Heart right ventricle (tissue), 16 donors: ENCODE data around the gene DISP3. TPM values are rescaled to one million over a fixed set of nuclear protein-coding genes. Genes with fewer than 3 reads are reported as not detected.

Source experiments
- ATAC-seq, 8 donors: fragments of 200-7000 bp; cut with Tn5 transposase; one replicate each; pipeline ENCODE4 v1.9.1; 2020; ENCODE audit warnings: mild to moderate bottlenecking in 8 of 8, moderate library complexity in 8 of 8, moderate number of reproducible peaks in 1 of 8
- DNase-seq, 2 donors: peaks; one replicate each; pipeline ENCODE4 v3.0.0-alpha.2; 2020
- H3K27ac ChIP-seq, 10 donors: fragments of 200-600 bp; sonication (generic) in 2 of 10; one replicate each; pipeline versions ENCODE4 v1.5.0 to v1.8.0; 2020 to 2022; ENCODE audit warnings: mild to moderate bottlenecking in 3 of 10
- H3K27me3 ChIP-seq, 7 donors: fragments of 200-600 bp; one replicate each; pipeline ENCODE4 v1.8.0; 2021 to 2022; ENCODE audit warnings: mild to moderate bottlenecking in 2 of 7
- H3K36me3 ChIP-seq, 9 donors: fragments of 200-600 bp; sonication (generic) in 1 of 9; one replicate each; pipeline versions ENCODE4 v1.5.0 to v1.8.0; 2020 to 2022; ENCODE audit warnings: mild to moderate bottlenecking in 2 of 9
- H3K4me1 ChIP-seq, 9 donors: fragments of 200-600 bp; sonication (generic) in 1 of 9; one replicate each; pipeline versions ENCODE4 v1.5.0 to v1.8.0; 2020 to 2022; ENCODE audit warnings: mild to moderate bottlenecking in 4 of 9
- H3K4me3 ChIP-seq, 10 donors: fragments of 200-600 bp; sonication (generic) in 2 of 10; one replicate each; pipeline versions ENCODE4 v1.5.0 to v1.8.0; 2020 to 2022; ENCODE audit warnings: mild to moderate bottlenecking in 7 of 10, moderate library complexity in 2 of 10
- H3K9me3 ChIP-seq, 11 donors: fragments of 200-600 bp in 10 of 11; sonication (generic) in 2 of 11; one replicate each; pipeline versions ENCODE4 v1.5.0 to v1.8.0; 2013 to 2022; ENCODE audit warnings: mild to moderate bottlenecking in 2 of 11, control low read depth in 1 of 11, moderate library complexity in 1 of 11
- WGBS, 2 donors: extraction: QIAGEN DNeasy Blood & Tissue Kit; methylation state at CpG; one replicate each; pipeline ENCODE4 v1.1.7; 2013; ENCODE audit warnings: inconsistent platforms in 1 of 2; 5-methylcytosine and 5-hydroxymethylcytosine counted together
- intact Hi-C, 10 donors: fragments of 100-400 bp; cut with DNase I; formaldehyde crosslinking; loops; one replicate each; pipeline versions ENCODE4 v1.11.1 to v1.14.2; 2022
- polyA plus RNA-seq, 2 donors: library from polyadenylated mRNA; stranded (reverse); fragments of 200-250 nt; gene quantifications; one replicate each; pipeline ENCODE4 v1.2.3, GENCODE V29; 2013
- total RNA-seq, 10 donors: library from RNA; stranded (reverse); fragmentation: NEBNext Ultra II Directional in 3 of 10; extraction: Animal tissue kit (Norgen Biotek cat#: 25700) in 3 of 10; gene quantifications; one replicate each; pipeline versions ENCODE4 v1.2.1 to v1.2.4, GENCODE V29; 2021 to 2023
- TF ChIP-seq, protein P1 (sequence below), 9 donors: fragments of 200-600 bp; sonication (generic) in 2 of 9; IDR thresholded peaks; one replicate each; pipeline versions ENCODE4 v1.5.0 to v1.8.0; 2021 to 2022; ENCODE audit warnings: antibody characterized with exemption in 9 of 9, mild to moderate bottlenecking in 5 of 9, moderate library complexity in 1 of 9
- donor health status: Arrhythmogenic right ventricular cardiomyopathy.
- donor health status: ischemic (EF 13 %, LVEDD 7.1; RV severe dilation, severe dysfunction).
- donor health status: healthy with polysubstance abuse.
- donor health status: DM: no; HTN: yes; CAD: no.
- donor health status: DM: no; HTN: no; CAD: no.
- donor health status: ischemic (EF 25% LVEDD 6.9; RV normal size, moderate dysfunction).
- donor health status: ischemic (EF 25% LVEDD 5.7; RV mildly dilated, moderate dysfunction).
- donor health status: healthy.
- donor health status: DM: yes; HTN: yes; CAD: no.
- donor health status: Ischemic cardiomyopathy.
- donor health status: ischemic (EF 35%, LVEDD 5.7; RV mildly dilated, moderate dysfunction).
- donor health status: nonischemic (EF 11% LVEDD 7.7; RV severe dilation, severe dysfunction).
- donor health status: DM: yes; HTN: yes; CAD: no.
- donor health status: PGD.
- donor health status: ischemic (EF 29% LVEDD 5.4; RV normal size, mild dysfunction).
- donor health status: nonischemic (EF 23%, LVEDD 6.1; RV moderate dilation, normal function).

Gene DISP3
- total and polyA plus RNA-seq, 12 donors, result 0.05 to 0.22 (median 0.13) TPM; not detected in 5

DNA sequence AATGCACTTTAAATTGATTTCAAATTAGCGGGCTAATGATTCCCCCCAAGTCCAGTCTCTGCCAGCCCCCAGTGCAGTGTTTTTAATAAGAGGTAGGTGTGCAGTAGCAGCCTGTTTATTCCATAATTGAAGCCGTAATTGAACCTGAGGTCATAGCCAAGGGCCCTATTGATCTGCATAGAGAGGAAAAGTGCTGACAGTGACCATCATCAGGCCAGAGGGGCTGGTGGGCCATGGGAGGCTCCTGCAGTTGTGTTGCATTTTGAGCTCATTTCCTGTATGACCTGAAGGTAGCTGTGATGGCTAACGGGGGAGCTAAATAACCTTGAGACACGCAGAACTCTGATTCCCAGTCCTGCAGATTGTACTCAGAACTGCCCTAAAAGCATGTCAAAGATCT is 67.5 kb downstream of the DISP3 start:
- Histone ChIP-seq H3K4me3 (no peak overlapping the region), H3K27me3 (peaks cover 0 to 39% (median 19%) of the 10 kb centered on the region in 7 donors), H3K9me3 (no peaks in the 10 kb centered on the region), H3K36me3 (no peaks in the 10 kb centered on the region), H3K4me1 (no peaks in the 10 kb centered on the region), H3K27ac (no peak overlapping the region)
- DNase-seq (no peak), ATAC-seq (no peak)
- WGBS, 2 donors, result 70% methylated on average over 4 of the region's 4 CpGs
- intact Hi-C loops, result loop anchor here in 1 of 10 donors (10.0 kb wide), 1 partner anchor 78 kb away; no protein-coding TSS in a partner anchor
- TF ChIP-seq, protein P1, sequence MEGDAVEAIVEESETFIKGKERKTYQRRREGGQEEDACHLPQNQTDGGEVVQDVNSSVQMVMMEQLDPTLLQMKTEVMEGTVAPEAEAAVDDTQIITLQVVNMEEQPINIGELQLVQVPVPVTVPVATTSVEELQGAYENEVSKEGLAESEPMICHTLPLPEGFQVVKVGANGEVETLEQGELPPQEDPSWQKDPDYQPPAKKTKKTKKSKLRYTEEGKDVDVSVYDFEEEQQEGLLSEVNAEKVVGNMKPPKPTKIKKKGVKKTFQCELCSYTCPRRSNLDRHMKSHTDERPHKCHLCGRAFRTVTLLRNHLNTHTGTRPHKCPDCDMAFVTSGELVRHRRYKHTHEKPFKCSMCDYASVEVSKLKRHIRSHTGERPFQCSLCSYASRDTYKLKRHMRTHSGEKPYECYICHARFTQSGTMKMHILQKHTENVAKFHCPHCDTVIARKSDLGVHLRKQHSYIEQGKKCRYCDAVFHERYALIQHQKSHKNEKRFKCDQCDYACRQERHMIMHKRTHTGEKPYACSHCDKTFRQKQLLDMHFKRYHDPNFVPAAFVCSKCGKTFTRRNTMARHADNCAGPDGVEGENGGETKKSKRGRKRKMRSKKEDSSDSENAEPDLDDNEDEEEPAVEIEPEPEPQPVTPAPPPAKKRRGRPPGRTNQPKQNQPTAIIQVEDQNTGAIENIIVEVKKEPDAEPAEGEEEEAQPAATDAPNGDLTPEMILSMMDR (IDR thresholded peaks at IDR 0.05), result no peak

DNA sequence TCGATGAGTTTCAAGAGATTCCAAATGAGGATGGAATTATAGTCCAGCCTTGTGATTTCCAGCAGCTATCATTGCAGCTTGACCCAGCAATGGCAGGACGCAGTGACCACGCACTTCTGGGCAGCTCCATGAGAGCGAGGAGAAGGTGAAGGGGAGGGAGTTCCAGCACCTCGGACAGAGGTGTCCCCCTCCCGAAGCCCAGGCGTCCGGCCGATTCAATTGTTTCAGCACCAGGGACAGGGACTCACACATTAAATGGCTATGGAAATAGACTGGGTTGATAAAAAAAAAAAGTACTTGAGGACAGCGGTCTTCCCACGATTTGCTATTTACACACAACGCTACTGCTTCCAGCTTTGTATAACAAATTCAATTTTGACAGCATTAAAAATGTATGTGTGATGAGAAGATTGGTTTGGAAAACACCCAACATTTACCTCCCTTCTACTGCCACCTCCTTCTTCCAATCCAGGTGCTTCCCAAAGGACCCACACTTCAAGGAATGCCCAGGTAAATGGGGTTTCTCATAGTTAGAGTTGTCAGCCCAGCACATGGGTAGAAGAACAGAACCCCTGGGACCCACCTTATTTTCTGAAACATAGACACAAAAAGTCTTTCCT is 71.8 kb downstream of the DISP3 start:
- peak in 6 of 8 donors; percentile 55 to 66 (median 62) for ATAC-seq
- no peaks in the 10 kb centered on the region for H3K36me3 ChIP-seq
- H3K27me3 ChIP-seq, result peaks cover 0 to 39% (median 25%) of the 10 kb centered on the region in 7 donors
- 8% methylated on average over 12 of the region's 12 CpGs for WGBS, 2 donors
- H3K4me1 ChIP-seq, result no peaks in the 10 kb centered on the region
- intact Hi-C loops, result no loop called here
- no peak overlapping the region for H3K4me3 ChIP-seq
- no peaks in the 10 kb centered on the region for H3K9me3 ChIP-seq
- DNase-seq, result peak; percentile 42 to 75
- no peak overlapping the region for H3K27ac ChIP-seq
- TF ChIP-seq, protein P1 (IDR thresholded peaks at IDR 0.05), result no peak

DNA sequence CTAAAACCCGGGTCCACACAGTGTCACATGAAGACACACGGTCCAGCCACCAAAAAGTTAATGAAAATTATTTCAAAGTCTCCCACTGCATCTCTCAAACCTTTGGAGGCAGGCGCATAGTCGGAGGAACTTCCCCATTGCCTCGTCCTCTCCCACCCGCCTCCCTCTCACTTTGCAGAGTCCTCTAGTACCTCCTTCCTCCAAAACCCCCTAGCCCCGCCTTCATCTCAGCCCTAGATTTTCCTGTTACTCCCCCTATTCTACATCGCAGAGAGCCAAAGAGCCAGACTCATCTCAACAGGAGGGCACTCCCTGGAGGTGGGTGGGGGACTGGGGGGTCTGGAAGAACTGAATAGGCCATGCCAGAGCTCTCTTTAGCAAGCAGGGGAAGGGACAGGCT is 79.3 kb downstream of the DISP3 start:
- no peaks in the 10 kb centered on the region for H3K36me3 ChIP-seq
- H3K4me1 ChIP-seq, result no peaks in the 10 kb centered on the region
- intact Hi-C loops, result no loop called here
- 13 to 15% methylated on average over 8 of the region's 8 CpGs for WGBS, 2 donors
- H3K9me3 ChIP-seq, result no peaks in the 10 kb centered on the region
- H3K4me3 ChIP-seq, result no peak overlapping the region
- ATAC-seq (no peak), DNase-seq (no peak)
- H3K27ac ChIP-seq, result no peak overlapping the region
- H3K27me3 ChIP-seq, result peaks cover 9 to 96% (median 76%) of the 10 kb centered on the region in 7 donors
- TF ChIP-seq, protein P1 (IDR thresholded peaks at IDR 0.05), result no peak

DNA sequence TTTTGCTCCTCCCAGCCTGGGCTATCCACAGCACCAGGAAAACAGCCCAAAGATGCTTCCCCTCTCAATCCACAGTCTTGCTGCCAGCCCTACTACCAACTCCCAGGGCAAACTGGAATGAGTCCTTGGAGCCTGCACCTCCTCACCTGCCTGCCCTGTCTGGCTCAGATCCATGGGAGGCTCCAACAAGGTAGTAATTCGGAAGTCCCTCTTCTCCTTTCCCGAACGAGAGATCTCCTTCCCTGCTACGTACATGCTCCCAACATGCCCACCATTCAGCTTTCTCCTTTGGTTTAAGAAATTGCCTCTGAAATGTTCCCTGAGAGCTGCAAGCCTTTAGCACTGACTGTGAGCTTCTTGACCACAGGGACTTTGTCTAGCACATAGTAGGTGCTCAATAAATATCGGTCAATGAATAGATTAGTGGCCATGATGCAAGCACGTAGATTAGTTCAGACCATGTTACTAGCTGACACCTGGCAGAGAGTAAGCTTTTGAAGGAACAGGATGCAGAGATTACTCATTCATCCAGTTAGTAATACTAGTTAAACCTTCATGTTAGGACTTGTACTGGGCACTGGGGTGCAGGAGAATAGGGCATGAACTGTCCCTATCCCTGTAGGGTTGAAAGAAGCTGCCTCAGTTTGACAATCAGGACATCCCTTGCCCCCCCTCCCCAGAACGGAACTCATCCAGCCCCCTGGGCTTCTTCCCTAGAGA is 80.1 kb downstream of the DISP3 start:
- Histone ChIP-seq H3K4me1 (no peaks in the 10 kb centered on the region), H3K4me3 (no peak overlapping the region), H3K36me3 (no peaks in the 10 kb centered on the region), H3K9me3 (no peaks in the 10 kb centered on the region), H3K27me3 (peaks cover 9 to 99% (median 83%) of the 10 kb centered on the region in 7 donors), H3K27ac (no peak overlapping the region)
- ATAC-seq (no peak), DNase-seq (no peak)
- intact Hi-C loops, result no loop called here
- 52 to 62% methylated on average over 7 of the region's 7 CpGs for WGBS, 2 donors
- TF ChIP-seq, protein P1 (IDR thresholded peaks at IDR 0.05), result no peak
